HepG2 (cell line): ENCODE measurements around the gene ENTPD7. TPM values are rescaled to one million over a fixed set of nuclear protein-coding genes. Genes with fewer than 3 reads are reported as not detected.

Source experiments
- CENPT ChIP-seq: sonication (generic); formaldehyde crosslinking; IDR thresholded peaks from 2 replicates; pipeline ENCODE4 v1.8.0; 2022; ENCODE audit warnings: low read depth, mild to moderate bottlenecking, moderate library complexity, missing genetic modification reagents
- IRF2 ChIP-seq: IDR thresholded peaks from 2 replicates; pipeline ENCODE4 v1.6.1; 2018; ENCODE audit warnings: missing genetic modification reagents, missing compliant biosample characterization
- JDP2 ChIP-seq: sonication (generic); formaldehyde crosslinking; IDR thresholded peaks from 2 replicates; pipeline ENCODE4 v1.8.1; 2022; ENCODE audit warnings: missing genetic modification reagents, borderline replicate concordance
- MTA3 ChIP-seq: sonication (generic); formaldehyde crosslinking; IDR thresholded peaks from 2 replicates; pipeline ENCODE4 v1.4.0; 2020; ENCODE audit warnings: missing genetic modification reagents
- NPAS2 ChIP-seq: sonication (generic); formaldehyde crosslinking; IDR thresholded peaks from 2 replicates; pipeline ENCODE4 v1.8.0; 2022; ENCODE audit warnings: mild to moderate bottlenecking, missing genetic modification reagents, borderline replicate concordance
- PITX1 ChIP-seq: sonication (generic); formaldehyde crosslinking; IDR thresholded peaks from 2 replicates; pipeline ENCODE4 v1.5.1; 2020; ENCODE audit warnings: mild to moderate bottlenecking, missing genetic modification reagents
- PRPF4 ChIP-seq: fragments of 200-400 bp; formaldehyde crosslinking; IDR thresholded peaks from 2 replicates; pipeline ENCODE4 v1.6.1; 2016; ENCODE audit warnings: low read length, low read depth; ENCODE audit not compliant: poor library complexity, severe bottlenecking
- ZBTB20 ChIP-seq: sonication (generic); formaldehyde crosslinking; IDR thresholded peaks from 2 replicates; pipeline ENCODE4 v1.8.1; 2023; ENCODE audit warnings: missing genetic modification reagents, low read depth, mild to moderate bottlenecking, borderline replicate concordance
- ZFYVE20 ChIP-seq: sonication (generic); formaldehyde crosslinking; IDR thresholded peaks from 2 replicates; pipeline ENCODE4 v1.8.0; 2023; ENCODE audit warnings: low read depth, mild to moderate bottlenecking, moderate library complexity, missing genetic modification reagents, borderline replicate concordance
- ZNF383 ChIP-seq: sonication (generic); formaldehyde crosslinking; IDR thresholded peaks from 2 replicates; pipeline ENCODE4 v1.4.0; 2020; ENCODE audit warnings: missing genetic modification reagents, mild to moderate bottlenecking, borderline replicate concordance
- ZNF432 ChIP-seq: sonication (generic); formaldehyde crosslinking; IDR thresholded peaks from 2 replicates; pipeline ENCODE4 v1.5.0; 2020; ENCODE audit warnings: missing genetic modification reagents, mild to moderate bottlenecking, borderline replicate concordance
- ZNF792 ChIP-seq: IDR thresholded peaks from 2 replicates; pipeline ENCODE4 v1.6.1; 2016
- polyA plus RNA-seq, 8 experiments: library from polyadenylated mRNA; depleted of rRNA in 3 of 8; stranded (reverse) in 7 of 8; unstranded in 1 of 8; fragments of >200 nt; fragmentation: Illumina TruSeq in 4 of 8; extraction: Trizol in 4 of 8; gene quantifications; 2 replicates each; pipeline versions ENCODE4 v1.2.1 to v1.2.3, GENCODE V29; 2011 to 2016; ENCODE audit warnings: low read depth in 4 of 8, missing spikeins in 1 of 8, mixed read lengths in 1 of 8; ENCODE audit not compliant: insufficient read depth in 1 of 8
- total RNA-seq, 5 experiments: library from RNA; depleted of rRNA; stranded (reverse); fragments of >200 nt; fragmentation: Illumina TruSeq; extraction: Trizol; gene quantifications; 2 replicates each; pipeline ENCODE4 v1.2.3, GENCODE V29; 2016; ENCODE audit warnings: low read depth in 1 of 5
- TF ChIP-seq, protein P1 (sequence below): sonication (generic); formaldehyde crosslinking; IDR thresholded peaks from 2 replicates; pipeline ENCODE4 v1.8.0; 2022; ENCODE audit warnings: mild to moderate bottlenecking, missing genetic modification reagents, moderate library complexity
- TF ChIP-seq, protein P2 (sequence below): sonication (generic); formaldehyde crosslinking; IDR thresholded peaks from 2 replicates; pipeline ENCODE4; 2020; ENCODE audit warnings: missing genetic modification reagents, mild to moderate bottlenecking, borderline replicate concordance
- TF ChIP-seq, protein P3 (sequence below): sonication (generic); formaldehyde crosslinking; IDR thresholded peaks from 2 replicates; pipeline ENCODE4 v1.4.0; 2020; ENCODE audit warnings: missing genetic modification reagents
- TF ChIP-seq, protein P4 (sequence below): sonication (generic); formaldehyde crosslinking; IDR thresholded peaks from 2 replicates; pipeline ENCODE4 v1.8.1; 2022; ENCODE audit warnings: mild to moderate bottlenecking, missing genetic modification reagents

Gene ENTPD7
- total and polyA plus RNA-seq, 2 of the 13 experiments (the other 11 are each of a cell fraction or from before 2014, with no cell fraction given), result 7.6 to 36.5 TPM

- TF ChIP-seq, protein P1, sequence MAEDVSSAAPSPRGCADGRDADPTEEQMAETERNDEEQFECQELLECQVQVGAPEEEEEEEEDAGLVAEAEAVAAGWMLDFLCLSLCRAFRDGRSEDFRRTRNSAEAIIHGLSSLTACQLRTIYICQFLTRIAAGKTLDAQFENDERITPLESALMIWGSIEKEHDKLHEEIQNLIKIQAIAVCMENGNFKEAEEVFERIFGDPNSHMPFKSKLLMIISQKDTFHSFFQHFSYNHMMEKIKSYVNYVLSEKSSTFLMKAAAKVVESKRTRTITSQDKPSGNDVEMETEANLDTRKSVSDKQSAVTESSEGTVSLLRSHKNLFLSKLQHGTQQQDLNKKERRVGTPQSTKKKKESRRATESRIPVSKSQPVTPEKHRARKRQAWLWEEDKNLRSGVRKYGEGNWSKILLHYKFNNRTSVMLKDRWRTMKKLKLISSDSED, result no peak
- TF ChIP-seq, protein P2, sequence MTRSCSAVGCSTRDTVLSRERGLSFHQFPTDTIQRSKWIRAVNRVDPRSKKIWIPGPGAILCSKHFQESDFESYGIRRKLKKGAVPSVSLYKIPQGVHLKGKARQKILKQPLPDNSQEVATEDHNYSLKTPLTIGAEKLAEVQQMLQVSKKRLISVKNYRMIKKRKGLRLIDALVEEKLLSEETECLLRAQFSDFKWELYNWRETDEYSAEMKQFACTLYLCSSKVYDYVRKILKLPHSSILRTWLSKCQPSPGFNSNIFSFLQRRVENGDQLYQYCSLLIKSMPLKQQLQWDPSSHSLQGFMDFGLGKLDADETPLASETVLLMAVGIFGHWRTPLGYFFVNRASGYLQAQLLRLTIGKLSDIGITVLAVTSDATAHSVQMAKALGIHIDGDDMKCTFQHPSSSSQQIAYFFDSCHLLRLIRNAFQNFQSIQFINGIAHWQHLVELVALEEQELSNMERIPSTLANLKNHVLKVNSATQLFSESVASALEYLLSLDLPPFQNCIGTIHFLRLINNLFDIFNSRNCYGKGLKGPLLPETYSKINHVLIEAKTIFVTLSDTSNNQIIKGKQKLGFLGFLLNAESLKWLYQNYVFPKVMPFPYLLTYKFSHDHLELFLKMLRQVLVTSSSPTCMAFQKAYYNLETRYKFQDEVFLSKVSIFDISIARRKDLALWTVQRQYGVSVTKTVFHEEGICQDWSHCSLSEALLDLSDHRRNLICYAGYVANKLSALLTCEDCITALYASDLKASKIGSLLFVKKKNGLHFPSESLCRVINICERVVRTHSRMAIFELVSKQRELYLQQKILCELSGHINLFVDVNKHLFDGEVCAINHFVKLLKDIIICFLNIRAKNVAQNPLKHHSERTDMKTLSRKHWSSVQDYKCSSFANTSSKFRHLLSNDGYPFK (CRISPR knock-in tag), result peak; percentile 76; the same call in 1 of the 2 replicates
- TF ChIP-seq JDP2 (CRISPR knock-in tag) (no peak), ZBTB20 (no peak; the same call in 1 of the 2 replicates), ZNF383 (CRISPR knock-in tag) (no peak), PITX1 (CRISPR knock-in tag) (no peak), ZNF432 (CRISPR knock-in tag) (no peak), IRF2 (CRISPR knock-in tag) (peak; percentile 94), ZFYVE20 (CRISPR knock-in tag) (no peak), MTA3 (CRISPR knock-in tag) (no peak), CENPT (CRISPR knock-in tag) (no peak), PRPF4 (no peak), NPAS2 (CRISPR knock-in tag) (0 out of 2 replicates have a peak, but pooled peaks have one; percentile 45), ZNF792 (CRISPR knock-in tag) (peak; percentile 81)
- TF ChIP-seq, protein P3, sequence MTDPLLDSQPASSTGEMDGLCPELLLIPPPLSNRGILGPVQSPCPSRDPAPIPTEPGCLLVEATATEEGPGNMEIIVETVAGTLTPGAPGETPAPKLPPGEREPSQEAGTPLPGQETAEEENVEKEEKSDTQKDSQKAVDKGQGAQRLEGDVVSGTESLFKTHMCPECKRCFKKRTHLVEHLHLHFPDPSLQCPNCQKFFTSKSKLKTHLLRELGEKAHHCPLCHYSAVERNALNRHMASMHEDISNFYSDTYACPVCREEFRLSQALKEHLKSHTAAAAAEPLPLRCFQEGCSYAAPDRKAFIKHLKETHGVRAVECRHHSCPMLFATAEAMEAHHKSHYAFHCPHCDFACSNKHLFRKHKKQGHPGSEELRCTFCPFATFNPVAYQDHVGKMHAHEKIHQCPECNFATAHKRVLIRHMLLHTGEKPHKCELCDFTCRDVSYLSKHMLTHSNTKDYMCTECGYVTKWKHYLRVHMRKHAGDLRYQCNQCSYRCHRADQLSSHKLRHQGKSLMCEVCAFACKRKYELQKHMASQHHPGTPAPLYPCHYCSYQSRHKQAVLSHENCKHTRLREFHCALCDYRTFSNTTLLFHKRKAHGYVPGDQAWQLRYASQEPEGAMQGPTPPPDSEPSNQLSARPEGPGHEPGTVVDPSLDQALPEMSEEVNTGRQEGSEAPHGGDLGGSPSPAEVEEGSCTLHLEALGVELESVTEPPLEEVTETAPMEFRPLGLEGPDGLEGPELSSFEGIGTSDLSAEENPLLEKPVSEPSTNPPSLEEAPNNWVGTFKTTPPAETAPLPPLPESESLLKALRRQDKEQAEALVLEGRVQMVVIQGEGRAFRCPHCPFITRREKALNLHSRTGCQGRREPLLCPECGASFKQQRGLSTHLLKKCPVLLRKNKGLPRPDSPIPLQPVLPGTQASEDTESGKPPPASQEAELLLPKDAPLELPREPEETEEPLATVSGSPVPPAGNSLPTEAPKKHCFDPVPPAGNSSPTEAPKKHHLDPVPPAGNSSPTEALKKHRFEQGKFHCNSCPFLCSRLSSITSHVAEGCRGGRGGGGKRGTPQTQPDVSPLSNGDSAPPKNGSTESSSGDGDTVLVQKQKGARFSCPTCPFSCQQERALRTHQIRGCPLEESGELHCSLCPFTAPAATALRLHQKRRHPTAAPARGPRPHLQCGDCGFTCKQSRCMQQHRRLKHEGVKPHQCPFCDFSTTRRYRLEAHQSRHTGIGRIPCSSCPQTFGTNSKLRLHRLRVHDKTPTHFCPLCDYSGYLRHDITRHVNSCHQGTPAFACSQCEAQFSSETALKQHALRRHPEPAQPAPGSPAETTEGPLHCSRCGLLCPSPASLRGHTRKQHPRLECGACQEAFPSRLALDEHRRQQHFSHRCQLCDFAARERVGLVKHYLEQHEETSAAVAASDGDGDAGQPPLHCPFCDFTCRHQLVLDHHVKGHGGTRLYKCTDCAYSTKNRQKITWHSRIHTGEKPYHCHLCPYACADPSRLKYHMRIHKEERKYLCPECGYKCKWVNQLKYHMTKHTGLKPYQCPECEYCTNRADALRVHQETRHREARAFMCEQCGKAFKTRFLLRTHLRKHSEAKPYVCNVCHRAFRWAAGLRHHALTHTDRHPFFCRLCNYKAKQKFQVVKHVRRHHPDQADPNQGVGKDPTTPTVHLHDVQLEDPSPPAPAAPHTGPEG, result 0 out of 2 replicates have a peak, but pooled peaks have one; percentile 80
- TF ChIP-seq, protein P4, sequence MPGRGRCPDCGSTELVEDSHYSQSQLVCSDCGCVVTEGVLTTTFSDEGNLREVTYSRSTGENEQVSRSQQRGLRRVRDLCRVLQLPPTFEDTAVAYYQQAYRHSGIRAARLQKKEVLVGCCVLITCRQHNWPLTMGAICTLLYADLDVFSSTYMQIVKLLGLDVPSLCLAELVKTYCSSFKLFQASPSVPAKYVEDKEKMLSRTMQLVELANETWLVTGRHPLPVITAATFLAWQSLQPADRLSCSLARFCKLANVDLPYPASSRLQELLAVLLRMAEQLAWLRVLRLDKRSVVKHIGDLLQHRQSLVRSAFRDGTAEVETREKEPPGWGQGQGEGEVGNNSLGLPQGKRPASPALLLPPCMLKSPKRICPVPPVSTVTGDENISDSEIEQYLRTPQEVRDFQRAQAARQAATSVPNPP, result peak; percentile 73
Measured at GRCh38 chr10:99732033-99732842, 72.9 kb downstream of the ENTPD7 start, which contains the start of the genes COX15 and CUTC (continued).
